Measurements from ENCODE around the gene AJM1.

DNA sequence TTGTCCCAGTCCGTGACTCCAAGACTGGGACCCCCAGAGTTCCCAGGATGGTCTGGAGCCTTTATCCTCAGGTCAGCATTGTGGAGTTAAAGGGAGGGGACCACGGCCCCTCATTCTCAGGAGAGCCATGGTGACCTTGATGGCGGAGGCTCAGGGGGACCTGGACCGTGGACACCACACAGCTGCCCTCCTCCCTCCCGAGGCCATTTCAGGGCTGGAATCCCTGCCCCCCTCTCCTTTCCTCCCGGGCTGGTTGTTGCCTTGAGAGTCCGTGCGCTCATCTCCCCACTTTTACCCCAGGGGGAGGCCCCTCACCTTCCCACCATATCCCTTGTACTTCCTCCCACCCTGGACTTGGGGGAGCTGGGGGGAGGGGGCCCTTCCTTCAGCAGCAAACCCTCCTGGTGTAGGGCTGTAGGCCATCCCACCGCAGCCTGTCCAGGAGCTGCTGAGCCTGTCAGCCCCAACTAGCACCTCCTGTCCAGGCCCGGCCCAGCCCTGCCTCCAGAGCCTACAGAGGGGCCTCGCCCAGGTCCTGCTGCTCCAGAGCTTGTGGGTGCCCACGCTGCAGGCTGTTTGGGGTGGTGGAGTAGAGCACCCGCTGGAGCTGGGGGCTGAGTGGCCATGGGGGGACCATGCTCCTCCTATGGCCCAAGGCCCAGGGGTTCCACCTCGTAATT is 14.3 kb upstream of the AJM1 start:
- TF ChIP-seq, protein P1, sequence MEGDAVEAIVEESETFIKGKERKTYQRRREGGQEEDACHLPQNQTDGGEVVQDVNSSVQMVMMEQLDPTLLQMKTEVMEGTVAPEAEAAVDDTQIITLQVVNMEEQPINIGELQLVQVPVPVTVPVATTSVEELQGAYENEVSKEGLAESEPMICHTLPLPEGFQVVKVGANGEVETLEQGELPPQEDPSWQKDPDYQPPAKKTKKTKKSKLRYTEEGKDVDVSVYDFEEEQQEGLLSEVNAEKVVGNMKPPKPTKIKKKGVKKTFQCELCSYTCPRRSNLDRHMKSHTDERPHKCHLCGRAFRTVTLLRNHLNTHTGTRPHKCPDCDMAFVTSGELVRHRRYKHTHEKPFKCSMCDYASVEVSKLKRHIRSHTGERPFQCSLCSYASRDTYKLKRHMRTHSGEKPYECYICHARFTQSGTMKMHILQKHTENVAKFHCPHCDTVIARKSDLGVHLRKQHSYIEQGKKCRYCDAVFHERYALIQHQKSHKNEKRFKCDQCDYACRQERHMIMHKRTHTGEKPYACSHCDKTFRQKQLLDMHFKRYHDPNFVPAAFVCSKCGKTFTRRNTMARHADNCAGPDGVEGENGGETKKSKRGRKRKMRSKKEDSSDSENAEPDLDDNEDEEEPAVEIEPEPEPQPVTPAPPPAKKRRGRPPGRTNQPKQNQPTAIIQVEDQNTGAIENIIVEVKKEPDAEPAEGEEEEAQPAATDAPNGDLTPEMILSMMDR (IDR thresholded peaks at IDR 0.05; ENCODE audit: insufficient read depth, low read length), result no peak
- no peak for TF ChIP-seq GABPA (IDR thresholded peaks at IDR 0.05; ENCODE audit: low read depth)
- no peak; the same call in 1 of the 2 replicates for TF ChIP-seq POLR2AphosphoS5 (IDR thresholded peaks at IDR 0.05; ENCODE audit: low read depth)
